GM12865 (cell line): Measurements from ENCODE around the gene UNC119B.
A peak's percentile ranks its signal among the peaks of the same experiment; 100 is the strongest.

Experiments
- DNase-seq: peaks from one replicate; pipeline ENCODE4 v3.0.0; 2010; ENCODE audit warnings: low read depth
- H3K4me3 ChIP-seq: 2 replicates; pipeline ENCODE4 v1.5.1; 2011; ENCODE audit warnings: mild to moderate bottlenecking, low read depth, low read length, control low read depth
- CTCF ChIP-seq: IDR thresholded peaks from 2 replicates; pipeline ENCODE4 v1.5.1; 2011; ENCODE audit warnings: low read length, control low read depth, low read depth, inconsistent platforms; ENCODE audit not compliant: insufficient read depth; ENCODE audit errors: missing control alignments

UNC119B gene

GRCh38 chr12:120710031-120710804 is at the start of gene UNC119B:
Gene UNC119B, plus strand, starts transcription at chr12:120710458. Its CDS starts 17 bp downstream, at chr12:120710475.
- no peak for TF ChIP-seq CTCF
- DNase-seq, result peak; percentile 58
- H3K4me3 ChIP-seq, result peak within 1 kb of the TSS; percentile 91

GRCh38 chr12:120661432-120661831 is 48.8 kb upstream of the UNC119B start:
- TF ChIP-seq CTCF, result no peak
- no peak overlapping the region for H3K4me3 ChIP-seq
- DNase-seq, result no peak

- no peak overlapping the region for H3K4me3 ChIP-seq
- no peak for TF ChIP-seq CTCF
- peak; percentile 72 for DNase-seq
These were observed 47.4 kb upstream of the UNC119B start for GRCh38 chr12:120662879-120663278.

GRCh38 chr12:120663741-120664140 is 46.5 kb upstream of the UNC119B start:
- no peak for TF ChIP-seq CTCF
- no peak for DNase-seq
- H3K4me3 ChIP-seq, result no peak overlapping the region

GRCh38 chr12:120666571-120667390 is 43.5 kb upstream of the UNC119B start:
- DNase-seq, result no peak
- TF ChIP-seq CTCF, result no peak
- H3K4me3 ChIP-seq, result no peak overlapping the region

GRCh38 chr12:120668091-120668867 is 42.0 kb upstream of the UNC119B start:
- no peak for TF ChIP-seq CTCF
- no peak for DNase-seq
- H3K4me3 ChIP-seq, result no peak overlapping the region
